ENCODE measurements around the gene ITGA3.

- TF ChIP-seq, protein P1, sequence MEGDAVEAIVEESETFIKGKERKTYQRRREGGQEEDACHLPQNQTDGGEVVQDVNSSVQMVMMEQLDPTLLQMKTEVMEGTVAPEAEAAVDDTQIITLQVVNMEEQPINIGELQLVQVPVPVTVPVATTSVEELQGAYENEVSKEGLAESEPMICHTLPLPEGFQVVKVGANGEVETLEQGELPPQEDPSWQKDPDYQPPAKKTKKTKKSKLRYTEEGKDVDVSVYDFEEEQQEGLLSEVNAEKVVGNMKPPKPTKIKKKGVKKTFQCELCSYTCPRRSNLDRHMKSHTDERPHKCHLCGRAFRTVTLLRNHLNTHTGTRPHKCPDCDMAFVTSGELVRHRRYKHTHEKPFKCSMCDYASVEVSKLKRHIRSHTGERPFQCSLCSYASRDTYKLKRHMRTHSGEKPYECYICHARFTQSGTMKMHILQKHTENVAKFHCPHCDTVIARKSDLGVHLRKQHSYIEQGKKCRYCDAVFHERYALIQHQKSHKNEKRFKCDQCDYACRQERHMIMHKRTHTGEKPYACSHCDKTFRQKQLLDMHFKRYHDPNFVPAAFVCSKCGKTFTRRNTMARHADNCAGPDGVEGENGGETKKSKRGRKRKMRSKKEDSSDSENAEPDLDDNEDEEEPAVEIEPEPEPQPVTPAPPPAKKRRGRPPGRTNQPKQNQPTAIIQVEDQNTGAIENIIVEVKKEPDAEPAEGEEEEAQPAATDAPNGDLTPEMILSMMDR (IDR thresholded peaks at IDR 0.05; ENCODE audit: low read length): no peak
- no peak for TF ChIP-seq EZH2 (IDR thresholded peaks at IDR 0.05; ENCODE audit: borderline replicate concordance, low read length)
Measured at GRCh38 chr17:50127697-50128361, 71.9 kb downstream of the ITGA3 start.
